OCI-LY1 (cell line): ENCODE data around the gene B9D2.
A peak's percentile ranks its signal among the peaks of the same experiment; 100 is the strongest.

ENCODE experiments used
- H2AFZ ChIP-seq: fragments of 200-600 bp; sonication (generic), shearing (Covaris generic); 2 replicates; pipeline ENCODE4 v1.6.0; 2014; ENCODE audit warnings: antibody characterized with exemption, mild to moderate bottlenecking, low read length
- H3F3A ChIP-seq: fragments of 200-600 bp; sonication (generic), shearing (Covaris generic); 2 replicates; pipeline ENCODE4 v1.6.0; 2014; ENCODE audit warnings: mild to moderate bottlenecking, antibody characterized with exemption, low read length, moderate library complexity; ENCODE audit not compliant: insufficient read depth
- H3K27ac ChIP-seq: fragments of 200-600 bp; sonication (generic); 2 replicates; pipeline ENCODE4 v1.5.1; 2014; ENCODE audit warnings: low read length, mixed run types, mild to moderate bottlenecking, low read depth; ENCODE audit not compliant: poor library complexity, severe bottlenecking
- H3K27me3 ChIP-seq: fragments of 200-600 bp; sonication (generic); 2 replicates; pipeline ENCODE4 v1.6.0; 2014; ENCODE audit warnings: antibody characterized with exemption, mild to moderate bottlenecking, low read length, moderate library complexity; ENCODE audit not compliant: insufficient read depth
- H3K36me3 ChIP-seq: fragments of 200-600 bp; sonication (generic); 2 replicates; pipeline ENCODE4 v1.6.1; 2014; ENCODE audit warnings: mild to moderate bottlenecking, antibody characterized with exemption, low read length, moderate library complexity, mixed read lengths; ENCODE audit not compliant: insufficient read depth
- H3K4me1 ChIP-seq: fragments of 200-600 bp; sonication (generic); 2 replicates; pipeline ENCODE4 v1.5.1; 2014; ENCODE audit warnings: mild to moderate bottlenecking, low read length, moderate library complexity; ENCODE audit not compliant: insufficient read depth, severe bottlenecking
- H3K4me2 ChIP-seq: fragments of 200-600 bp; sonication (generic), shearing (Covaris generic); 2 replicates; pipeline ENCODE4 v1.6.1; 2014; ENCODE audit warnings: low read length
- H3K4me3 ChIP-seq: fragments of 200-600 bp; sonication (generic); 2 replicates; pipeline ENCODE4 v1.5.1; 2014; ENCODE audit warnings: low read length, low read depth, mild to moderate bottlenecking, mixed read lengths; ENCODE audit not compliant: poor library complexity, severe bottlenecking
- H3K79me2 ChIP-seq: fragments of 200-600 bp; shearing (Covaris generic); 2 replicates; pipeline ENCODE4 v1.6.1; 2016; ENCODE audit warnings: mixed run types, low read length, mixed read lengths; ENCODE audit not compliant: insufficient read depth
- H3K9ac ChIP-seq: fragments of 200-600 bp; sonication (generic), shearing (Covaris generic); 2 replicates; pipeline ENCODE4 v1.6.1; 2014; ENCODE audit warnings: mild to moderate bottlenecking, low read length, mixed read lengths
- H3K9me2 ChIP-seq: fragments of 200-600 bp; sonication (generic), shearing (Covaris generic); 2 replicates; pipeline ENCODE4 v1.6.1; 2014; ENCODE audit warnings: low read depth, mild to moderate bottlenecking, low read length, mixed read lengths
- H3K9me3 ChIP-seq: fragments of 200-600 bp; shearing (Covaris generic); 2 replicates; pipeline ENCODE4 v1.6.1; 2014; ENCODE audit warnings: low read length, mixed read lengths
- H4K20me1 ChIP-seq: fragments of 200-600 bp; sonication (generic), shearing (Covaris generic); 2 replicates; pipeline ENCODE4 v1.6.0; 2016; ENCODE audit warnings: mild to moderate bottlenecking, low read length; ENCODE audit not compliant: insufficient read depth
- EZH2 ChIP-seq: fragments of 200-600 bp; sonication (generic), shearing (Covaris generic); IDR thresholded peaks from 2 replicates; pipeline ENCODE4 v1.8.0; 2017; ENCODE audit warnings: borderline replicate concordance, mixed run types, mild to moderate bottlenecking, antibody characterized with exemption, low read length, moderate library complexity, mixed read lengths
- TF ChIP-seq, protein P1 (sequence below): fragments of 200-600 bp; sonication (generic), shearing (Covaris generic); IDR thresholded peaks from 2 replicates; pipeline ENCODE4 v1.5.1; 2017; ENCODE audit warnings: mild to moderate bottlenecking, antibody characterized with exemption, low read length, moderate library complexity, mixed read lengths

The B9D2 gene

GRCh38 chr19:41399091-41399490, 35.1 kb upstream of the B9D2 start:
- peaks cover 31% of the 10 kb centered on the region for H3K4me1 ChIP-seq
- peaks cover under 1% of the 10 kb centered on the region; the same call in 1 of the 2 replicates for H3K36me3 ChIP-seq
- H3K27me3 ChIP-seq, result no peaks in the 10 kb centered on the region
- H3K79me2 ChIP-seq, result peaks cover 32% of the 10 kb centered on the region
- H3K27ac ChIP-seq, result no peak overlapping the region
- H3K4me2 ChIP-seq, result peak overlapping the region; percentile 86
- TF ChIP-seq, protein P1, sequence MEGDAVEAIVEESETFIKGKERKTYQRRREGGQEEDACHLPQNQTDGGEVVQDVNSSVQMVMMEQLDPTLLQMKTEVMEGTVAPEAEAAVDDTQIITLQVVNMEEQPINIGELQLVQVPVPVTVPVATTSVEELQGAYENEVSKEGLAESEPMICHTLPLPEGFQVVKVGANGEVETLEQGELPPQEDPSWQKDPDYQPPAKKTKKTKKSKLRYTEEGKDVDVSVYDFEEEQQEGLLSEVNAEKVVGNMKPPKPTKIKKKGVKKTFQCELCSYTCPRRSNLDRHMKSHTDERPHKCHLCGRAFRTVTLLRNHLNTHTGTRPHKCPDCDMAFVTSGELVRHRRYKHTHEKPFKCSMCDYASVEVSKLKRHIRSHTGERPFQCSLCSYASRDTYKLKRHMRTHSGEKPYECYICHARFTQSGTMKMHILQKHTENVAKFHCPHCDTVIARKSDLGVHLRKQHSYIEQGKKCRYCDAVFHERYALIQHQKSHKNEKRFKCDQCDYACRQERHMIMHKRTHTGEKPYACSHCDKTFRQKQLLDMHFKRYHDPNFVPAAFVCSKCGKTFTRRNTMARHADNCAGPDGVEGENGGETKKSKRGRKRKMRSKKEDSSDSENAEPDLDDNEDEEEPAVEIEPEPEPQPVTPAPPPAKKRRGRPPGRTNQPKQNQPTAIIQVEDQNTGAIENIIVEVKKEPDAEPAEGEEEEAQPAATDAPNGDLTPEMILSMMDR, result no peak
- TF ChIP-seq EZH2, result no peak
- no peaks in the 10 kb centered on the region for H3K9me3 ChIP-seq
- no peaks in the 10 kb centered on the region for H3F3A ChIP-seq
- H2AFZ ChIP-seq, result no peak overlapping the region
- H3K9me2 ChIP-seq, result no peaks in the 10 kb centered on the region
- peak overlapping the region; percentile 96; the same call in 1 of the 2 replicates for H3K9ac ChIP-seq
- no peaks in the 10 kb centered on the region for H4K20me1 ChIP-seq
- H3K4me3 ChIP-seq, result peak overlapping the region; percentile 94

DNA sequence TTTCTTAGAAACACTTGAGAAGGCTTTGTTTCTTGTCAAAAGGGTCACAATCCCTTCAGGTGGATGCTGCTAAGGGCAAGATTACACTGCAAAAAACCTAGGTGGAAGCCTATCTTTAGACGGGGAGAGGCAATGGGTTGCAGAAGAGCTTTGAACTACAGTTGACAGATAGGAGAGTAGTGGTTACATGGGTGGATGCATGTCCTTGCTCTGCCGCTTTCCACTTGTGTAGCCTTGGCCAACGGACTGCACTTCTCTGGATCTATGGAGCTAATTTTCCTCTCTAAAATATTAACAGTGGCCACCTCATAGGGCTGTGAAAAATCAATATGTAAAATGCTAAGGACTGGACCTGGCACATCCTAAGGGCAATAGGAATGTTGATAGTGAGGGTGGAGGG, 34.6 kb upstream of the B9D2 start:
- no peaks in the 10 kb centered on the region for H3K9me2 ChIP-seq

GRCh38 chr19:41398050-41398418, 34.1 kb upstream of the B9D2 start:
- Histone ChIP-seq H3K27ac (peak overlapping the region; percentile 75), H3K4me3 (peak overlapping the region; percentile 94), H3K36me3 (peaks cover 7% of the 10 kb centered on the region; the same call in 1 of the 2 replicates)

More for the DNA sequence above, 34.6 kb upstream of the B9D2 start:
- Histone ChIP-seq H3K4me1 (peaks cover 31% of the 10 kb centered on the region), H3K4me3 (peak overlapping the region; percentile 94), H3K27me3 (no peaks in the 10 kb centered on the region), H3K27ac (no peak overlapping the region), H3K36me3 (peaks cover 5% of the 10 kb centered on the region; the same call in 1 of the 2 replicates), H3F3A (no peaks in the 10 kb centered on the region), H3K4me2 (peak overlapping the region; percentile 86), H3K9ac (peak overlapping the region; percentile 96), H4K20me1 (no peaks in the 10 kb centered on the region), H3K9me3 (no peaks in the 10 kb centered on the region), H3K79me2 (peaks cover 32% of the 10 kb centered on the region), H2AFZ (no peak overlapping the region)
- TF ChIP-seq EZH2, result no peak
- TF ChIP-seq, protein P1, result no peak

More at GRCh38 chr19:41398050-41398418, 34.1 kb upstream of the B9D2 start:
- TF ChIP-seq, protein P1, result no peak
- TF ChIP-seq EZH2, result no peak
- Histone ChIP-seq H3K27me3 (no peaks in the 10 kb centered on the region), H3K9me2 (no peaks in the 10 kb centered on the region), H3K4me1 (peaks cover 31% of the 10 kb centered on the region), H2AFZ (no peak overlapping the region), H4K20me1 (no peaks in the 10 kb centered on the region), H3K9ac (peak overlapping the region; percentile 96), H3F3A (no peaks in the 10 kb centered on the region), H3K4me2 (peak overlapping the region; percentile 86), H3K9me3 (no peaks in the 10 kb centered on the region), H3K79me2 (peaks cover 32% of the 10 kb centered on the region)
